NT2/D1 (cell line): ENCODE results near the gene NBAS.
"Not testable (repeated sequence)": the region's sequence is repeated elsewhere in the genome, so short reads cannot be mapped to it uniquely, and the experiment has no call there.

Experiments
- DNase-seq: peaks from one replicate; pipeline ENCODE4 v3.0.0-alpha.2; 2011; ENCODE audit warnings: low read depth, low spot score
- H3K27me3 ChIP-seq: 2 replicates; pipeline ENCODE4 v1.6.0; 2011; ENCODE audit warnings: mild to moderate bottlenecking; ENCODE audit not compliant: insufficient read length, insufficient read depth
- H3K36me3 ChIP-seq: 2 replicates; pipeline ENCODE4 v1.6.1; 2011; ENCODE audit warnings: mild to moderate bottlenecking, low read length, mixed read lengths; ENCODE audit not compliant: insufficient read depth, insufficient read length
- H3K4me1 ChIP-seq: 2 replicates; pipeline ENCODE4 v1.5.1; 2011; ENCODE audit not compliant: insufficient read depth, insufficient read length
- H3K4me3 ChIP-seq: 2 replicates; pipeline ENCODE4 v1.5.1; 2011; ENCODE audit warnings: low read depth; ENCODE audit not compliant: insufficient read length
- H3K9ac ChIP-seq: 2 replicates; pipeline ENCODE4 v1.6.0; 2011; ENCODE audit warnings: low read depth; ENCODE audit not compliant: insufficient read length
- H3K9me3 ChIP-seq: 2 replicates; pipeline ENCODE4 v1.5.1; 2011; ENCODE audit warnings: mild to moderate bottlenecking, low read length; ENCODE audit not compliant: insufficient read depth
- SUZ12 ChIP-seq: IDR thresholded peaks from 2 replicates; pipeline ENCODE4 v1.6.1; 2011; ENCODE audit not compliant: insufficient read length, insufficient read depth; ENCODE audit errors: extremely low read depth
- YY1 ChIP-seq: IDR thresholded peaks from 2 replicates; pipeline ENCODE4 v1.6.1; 2011; ENCODE audit not compliant: insufficient read length, insufficient read depth
- ZNF274 ChIP-seq: IDR thresholded peaks from 2 replicates; pipeline ENCODE4 v1.6.1; 2011; ENCODE audit warnings: mild to moderate bottlenecking, low read depth, low read length

Gene NBAS

DNA sequence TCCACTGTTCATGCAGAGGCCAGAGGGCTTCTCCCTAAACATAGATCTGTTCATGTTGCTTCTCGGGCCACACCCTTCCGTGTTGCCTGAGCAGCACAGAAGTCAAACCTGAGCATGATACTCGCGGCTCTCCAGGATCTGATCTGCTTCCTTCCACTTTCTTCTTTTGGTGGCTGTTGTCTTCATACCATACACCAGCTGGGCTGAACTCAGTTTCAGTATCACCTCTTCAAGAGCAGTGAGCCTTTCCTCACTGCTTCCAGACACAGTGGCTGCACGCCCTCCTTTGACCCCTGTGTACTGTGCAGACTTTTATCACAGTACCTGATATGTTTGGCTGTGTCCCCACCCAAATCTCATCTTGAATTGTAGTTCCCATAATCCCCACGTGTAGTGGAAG is 348.9 kb downstream of the NBAS start:
- Histone ChIP-seq H3K27me3 (no peaks in the 10 kb centered on the region), H3K4me1 (no peaks in the 10 kb centered on the region), H3K9me3 (no peaks in the 10 kb centered on the region), H3K36me3 (no peaks in the 10 kb centered on the region), H3K9ac (no peak overlapping the region), H3K4me3 (no peak overlapping the region)
- no peak for DNase-seq
- TF ChIP-seq ZNF274: no peak
- TF ChIP-seq SUZ12: no peak
- TF ChIP-seq YY1: no peak

GRCh38 chr2:15210542-15210941 is 350.6 kb downstream of the NBAS start:
- H3K4me1 ChIP-seq, H3K4me3 ChIP-seq, H3K9ac ChIP-seq, DNase-seq, H3K27me3 ChIP-seq, H3K36me3 ChIP-seq, H3K9me3 ChIP-seq: not testable (repeated sequence)

DNA sequence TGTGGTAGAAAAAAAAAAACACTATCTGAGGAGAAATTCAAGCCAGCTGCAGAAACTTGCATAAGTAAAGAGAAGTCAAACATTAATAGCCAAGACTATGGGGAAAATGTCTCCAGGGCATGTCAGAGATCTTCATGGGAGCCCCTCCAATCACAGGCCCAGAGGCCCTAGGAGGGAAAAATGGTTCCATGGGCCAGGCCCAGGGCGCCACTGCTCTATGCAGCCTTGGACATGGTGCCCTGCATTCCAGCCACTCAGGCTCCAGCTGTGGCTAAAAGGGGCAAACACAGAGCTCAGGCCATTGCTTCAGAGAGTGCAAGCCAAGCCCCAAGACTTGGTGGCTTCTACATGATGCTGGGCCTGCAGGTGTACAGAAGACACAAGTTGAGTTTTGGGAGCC is 354.7 kb downstream of the NBAS start:
- no peak for DNase-seq
- TF ChIP-seq YY1 (no peak), SUZ12 (no peak), ZNF274 (no peak)
- no peaks in the 10 kb centered on the region for H3K9me3 ChIP-seq
- no peaks in the 10 kb centered on the region for H3K36me3 ChIP-seq
- no peaks in the 10 kb centered on the region for H3K4me1 ChIP-seq
- H3K27me3 ChIP-seq: no peaks in the 10 kb centered on the region
- no peak overlapping the region for H3K4me3 ChIP-seq
- no peak overlapping the region for H3K9ac ChIP-seq

DNA sequence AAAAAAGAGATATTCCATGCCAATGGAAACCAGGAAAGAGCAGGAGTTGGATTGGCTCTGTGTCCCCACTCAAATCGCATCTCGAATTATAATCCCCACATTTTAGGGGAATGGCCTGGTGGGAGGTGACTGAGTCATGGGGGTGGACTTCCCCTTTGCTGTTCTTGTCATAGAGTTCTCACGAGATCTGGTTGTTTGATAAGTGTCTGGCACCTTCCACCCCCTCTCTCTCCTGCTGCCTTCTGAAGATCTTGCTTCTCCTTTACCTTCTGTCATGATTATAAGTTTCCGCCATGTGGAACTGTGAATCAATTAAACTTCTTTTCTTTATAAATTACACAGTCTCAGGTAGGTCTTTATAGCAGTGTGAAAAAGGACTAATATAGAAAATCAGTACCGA is 355.6 kb downstream of the NBAS start:
- Histone ChIP-seq H3K9me3 (no peaks in the 10 kb centered on the region), H3K4me3 (no peak overlapping the region), H3K4me1 (no peaks in the 10 kb centered on the region), H3K9ac (no peak overlapping the region), H3K36me3 (no peaks in the 10 kb centered on the region), H3K27me3 (no peaks in the 10 kb centered on the region)
- DNase-seq: no peak
- TF ChIP-seq ZNF274 (no peak), SUZ12 (no peak), YY1 (no peak)

DNA sequence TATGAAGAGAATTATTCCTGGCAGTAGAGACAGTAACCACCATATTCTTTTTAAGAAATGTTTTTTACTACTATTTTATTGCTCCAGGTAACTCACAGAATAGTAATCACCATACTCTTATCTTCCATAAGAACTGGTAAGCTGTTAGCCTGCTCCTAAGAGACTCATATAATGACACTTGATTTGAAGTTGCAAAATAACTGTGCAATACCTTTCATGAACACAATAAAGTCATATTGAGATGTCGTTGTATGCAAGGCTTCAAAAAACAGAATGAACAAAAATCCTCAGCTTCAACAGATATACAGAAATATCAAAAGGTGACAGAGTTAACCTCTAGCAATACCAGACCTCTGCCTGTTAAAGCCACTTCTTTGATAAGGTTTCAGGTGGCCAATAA is 360.1 kb downstream of the NBAS start:
- H3K27me3 ChIP-seq: no peaks in the 10 kb centered on the region
- no peaks in the 10 kb centered on the region for H3K9me3 ChIP-seq
- no peak for DNase-seq
- H3K4me1 ChIP-seq: no peaks in the 10 kb centered on the region
- no peaks in the 10 kb centered on the region for H3K36me3 ChIP-seq
- TF ChIP-seq YY1 (no peak), SUZ12 (no peak), ZNF274 (no peak)
- no peak overlapping the region for H3K9ac ChIP-seq
- H3K4me3 ChIP-seq: no peak overlapping the region

GRCh38 chr2:15200581-15200980 is 360.6 kb downstream of the NBAS start:
- H3K27me3 ChIP-seq: no peaks in the 10 kb centered on the region
- H3K36me3 ChIP-seq: no peaks in the 10 kb centered on the region
- H3K9ac ChIP-seq: no peak overlapping the region
- TF ChIP-seq YY1 (no peak), SUZ12 (no peak), ZNF274 (no peak)
- no peaks in the 10 kb centered on the region for H3K9me3 ChIP-seq
- no peak overlapping the region for H3K4me3 ChIP-seq
- H3K4me1 ChIP-seq: no peaks in the 10 kb centered on the region
- no peak for DNase-seq

- Histone ChIP-seq H3K36me3 (no peaks in the 10 kb centered on the region), H3K9ac (no peak overlapping the region), H3K27me3 (no peaks in the 10 kb centered on the region), H3K4me3 (no peak overlapping the region), H3K9me3 (no peaks in the 10 kb centered on the region), H3K4me1 (no peaks in the 10 kb centered on the region)
- no peak for TF ChIP-seq ZNF274
- no peak for TF ChIP-seq SUZ12
- no peak for TF ChIP-seq YY1
- no peak for DNase-seq
Measured at GRCh38 chr2:15198051-15198450, 363.1 kb downstream of the NBAS start.

GRCh38 chr2:15195813-15196212 is 365.3 kb downstream of the NBAS start:
- Histone ChIP-seq H3K4me3 (no peak overlapping the region), H3K9me3 (no peaks in the 10 kb centered on the region), H3K27me3 (no peaks in the 10 kb centered on the region), H3K4me1 (no peaks in the 10 kb centered on the region), H3K9ac (no peak overlapping the region), H3K36me3 (no peaks in the 10 kb centered on the region)
- TF ChIP-seq ZNF274 (no peak), SUZ12 (no peak), YY1 (no peak)
- no peak for DNase-seq
